ENCODE results near the gene GRID1.
"Not testable (repeated sequence)": the region's sequence is repeated elsewhere in the genome, so short reads cannot be mapped to it uniquely, and the experiment has no call there.

GRID1 gene

DNA sequence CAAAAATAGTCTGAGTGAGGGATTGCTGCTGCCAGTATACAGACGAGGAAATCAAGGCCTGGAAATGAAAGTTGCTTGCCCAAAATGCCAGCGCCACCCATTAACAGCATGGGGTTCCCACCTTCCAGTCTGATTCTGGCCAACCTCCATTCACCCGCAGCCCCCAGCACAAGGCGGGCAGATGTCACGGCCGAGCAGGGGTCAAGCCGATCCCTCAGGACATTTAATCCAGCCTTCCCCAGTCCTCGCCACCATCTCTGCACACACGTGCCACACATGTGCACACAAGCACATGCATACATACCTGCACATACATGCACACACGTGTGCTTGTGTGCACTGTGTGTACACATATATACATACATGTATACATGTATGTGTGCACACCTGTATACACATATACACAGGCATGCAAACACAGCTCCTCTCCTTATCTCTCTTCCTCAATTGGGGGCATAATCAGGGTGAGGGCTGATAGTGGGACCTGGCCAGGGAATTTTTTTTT is 122.9 kb downstream of the GRID1 start:
- in situ Hi-C loops (cut with MboI; ENCODE audit: low pct_unique_long_range_greater_than_20kb, low sequenced_read_pairs, unreplicated experiment): no loop called here
- TF ChIP-seq, protein P1, sequence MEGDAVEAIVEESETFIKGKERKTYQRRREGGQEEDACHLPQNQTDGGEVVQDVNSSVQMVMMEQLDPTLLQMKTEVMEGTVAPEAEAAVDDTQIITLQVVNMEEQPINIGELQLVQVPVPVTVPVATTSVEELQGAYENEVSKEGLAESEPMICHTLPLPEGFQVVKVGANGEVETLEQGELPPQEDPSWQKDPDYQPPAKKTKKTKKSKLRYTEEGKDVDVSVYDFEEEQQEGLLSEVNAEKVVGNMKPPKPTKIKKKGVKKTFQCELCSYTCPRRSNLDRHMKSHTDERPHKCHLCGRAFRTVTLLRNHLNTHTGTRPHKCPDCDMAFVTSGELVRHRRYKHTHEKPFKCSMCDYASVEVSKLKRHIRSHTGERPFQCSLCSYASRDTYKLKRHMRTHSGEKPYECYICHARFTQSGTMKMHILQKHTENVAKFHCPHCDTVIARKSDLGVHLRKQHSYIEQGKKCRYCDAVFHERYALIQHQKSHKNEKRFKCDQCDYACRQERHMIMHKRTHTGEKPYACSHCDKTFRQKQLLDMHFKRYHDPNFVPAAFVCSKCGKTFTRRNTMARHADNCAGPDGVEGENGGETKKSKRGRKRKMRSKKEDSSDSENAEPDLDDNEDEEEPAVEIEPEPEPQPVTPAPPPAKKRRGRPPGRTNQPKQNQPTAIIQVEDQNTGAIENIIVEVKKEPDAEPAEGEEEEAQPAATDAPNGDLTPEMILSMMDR (IDR thresholded peaks at IDR 0.05; ENCODE audit: extremely low read depth, insufficient read depth, missing control alignments): no peak
- no peak for DNase-seq (ENCODE audit: low spot score)

DNA sequence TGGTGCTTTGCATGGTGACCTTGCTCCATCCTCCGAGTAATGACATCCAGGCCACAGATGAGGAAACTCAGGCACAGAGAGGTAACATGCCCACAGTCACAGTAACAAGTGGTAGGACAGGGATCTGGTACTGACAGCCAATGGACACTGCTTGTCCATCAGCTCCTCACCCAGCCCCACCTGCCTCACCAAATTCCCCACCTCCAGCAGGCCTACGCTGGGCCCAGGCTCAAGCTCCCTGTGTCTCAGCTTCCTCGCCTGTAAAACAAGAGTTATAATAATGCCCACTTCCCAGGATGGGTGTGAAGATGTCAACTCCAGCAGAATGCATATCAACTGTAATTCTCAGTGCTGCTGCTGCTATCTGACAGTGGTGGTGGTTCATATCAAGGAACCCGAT is 123.8 kb downstream of the GRID1 start:
- in situ Hi-C loops (cut with MboI; ENCODE audit: low pct_unique_long_range_greater_than_20kb, low sequenced_read_pairs, unreplicated experiment): no loop called here
- TF ChIP-seq, protein P1 (IDR thresholded peaks at IDR 0.05; ENCODE audit: extremely low read depth, insufficient read depth, missing control alignments): no peak

DNA sequence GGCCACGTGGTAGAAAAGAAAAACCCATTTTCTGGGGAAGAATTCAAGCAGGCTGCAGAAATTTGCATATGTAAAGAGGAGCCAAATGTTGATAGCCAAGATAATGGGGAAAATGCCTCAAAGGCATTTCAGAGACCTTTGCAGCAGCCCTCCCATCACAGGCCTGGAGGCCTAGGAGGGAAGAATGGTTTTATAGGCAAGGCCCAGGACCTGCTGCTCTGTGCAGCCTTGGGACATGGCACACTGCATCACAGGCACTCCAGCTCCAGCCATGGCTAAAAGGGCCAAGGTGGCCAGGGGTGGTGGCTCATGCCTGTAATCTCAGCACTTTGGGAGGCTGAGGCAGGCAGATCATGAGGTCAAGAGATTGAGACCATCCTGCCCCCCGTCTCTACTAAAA is 128.5 kb downstream of the GRID1 start:
- in situ Hi-C loops (cut with MboI; ENCODE audit: low pct_unique_long_range_greater_than_20kb, low sequenced_read_pairs, unreplicated experiment); DNase-seq (ENCODE audit: low spot score): not testable (repeated sequence)

More for the DNA sequence above, 123.8 kb downstream of the GRID1 start:
- DNase-seq (ENCODE audit: low spot score): no peak

DNA sequence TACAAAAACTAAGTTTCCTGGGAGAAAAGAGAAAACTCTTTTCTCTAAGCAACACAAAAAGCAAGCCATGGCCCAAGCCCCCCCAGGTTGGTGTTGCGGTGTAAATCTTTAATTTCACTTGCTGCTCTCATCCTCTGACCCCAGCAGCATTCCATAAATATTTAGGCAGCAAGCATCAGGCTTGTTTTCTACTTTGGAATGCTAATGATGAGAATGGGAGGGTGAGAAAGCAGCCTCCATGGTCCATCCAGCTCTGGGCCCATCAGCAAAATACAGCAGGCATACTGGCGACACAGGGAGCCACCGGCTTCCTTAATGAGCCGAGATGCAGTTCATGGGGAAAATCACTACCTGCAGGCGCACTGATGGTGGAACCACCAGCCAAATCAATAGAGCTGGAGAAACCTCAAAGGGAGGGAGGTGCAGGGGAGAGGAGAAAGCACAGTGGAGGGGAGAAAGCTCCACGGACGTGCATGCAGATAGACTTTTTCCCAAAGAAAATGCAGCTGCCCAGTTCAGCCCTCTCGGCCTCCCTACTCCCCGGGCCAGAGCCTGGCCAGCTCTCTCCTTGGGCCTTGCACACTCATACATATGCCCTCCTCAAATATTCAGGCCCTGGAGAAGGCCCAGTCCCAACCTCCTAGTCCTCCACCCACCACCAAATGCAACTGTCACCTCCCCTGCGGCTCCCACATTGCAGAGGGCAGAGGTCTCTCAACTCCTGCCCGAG is 131.9 kb downstream of the GRID1 start:
- DNase-seq (ENCODE audit: low spot score): no peak
- TF ChIP-seq, protein P1 (IDR thresholded peaks at IDR 0.05; ENCODE audit: extremely low read depth, insufficient read depth, missing control alignments): no peak
- in situ Hi-C loops (cut with MboI; ENCODE audit: low pct_unique_long_range_greater_than_20kb, low sequenced_read_pairs, unreplicated experiment): no loop called here

DNA sequence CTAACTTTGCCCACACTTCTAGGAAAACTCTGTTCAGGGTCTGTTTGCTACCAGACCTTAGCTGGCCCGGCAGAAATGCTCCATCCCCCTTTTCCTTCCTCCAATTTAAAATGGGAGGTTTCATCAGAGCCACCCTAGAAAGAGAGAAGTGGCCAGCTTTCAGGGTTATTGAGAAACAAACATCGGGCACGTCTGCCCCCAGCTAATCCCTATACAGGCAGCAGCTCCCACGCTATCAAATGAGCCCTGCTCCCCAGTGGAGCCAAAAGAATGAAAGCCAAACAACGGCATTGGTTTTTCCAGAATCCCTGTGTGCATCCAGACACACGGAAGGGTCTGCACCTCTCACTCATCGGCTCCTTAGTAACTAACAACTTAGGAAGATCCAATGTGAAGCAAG is 132.5 kb downstream of the GRID1 start:
- in situ Hi-C loops (cut with MboI; ENCODE audit: low pct_unique_long_range_greater_than_20kb, low sequenced_read_pairs, unreplicated experiment): no loop called here
- TF ChIP-seq, protein P1 (IDR thresholded peaks at IDR 0.05; ENCODE audit: extremely low read depth, insufficient read depth, missing control alignments): no peak
- no peak for DNase-seq (ENCODE audit: low spot score)

DNA sequence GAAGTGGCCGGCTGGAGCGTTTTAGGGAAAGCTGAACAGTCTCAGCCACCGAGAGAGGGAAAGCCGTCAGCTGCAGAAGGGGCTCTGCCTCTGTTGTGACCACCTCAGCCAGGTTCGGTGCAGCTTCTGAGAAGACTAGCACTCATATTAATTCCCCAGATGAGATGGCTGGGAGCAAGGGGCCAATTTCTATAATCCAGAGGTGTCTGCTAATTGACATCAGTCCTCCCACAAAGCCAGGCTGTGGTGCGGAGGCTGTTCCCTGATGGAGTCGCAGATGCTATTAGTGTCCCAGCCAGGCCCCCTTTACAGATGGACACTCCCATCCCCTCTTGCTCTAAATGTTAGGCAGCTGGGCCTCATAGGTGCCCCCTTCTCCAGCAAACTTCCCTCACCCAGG is 133.5 kb downstream of the GRID1 start:
- no peak for DNase-seq (ENCODE audit: low spot score)
- in situ Hi-C loops (cut with MboI; ENCODE audit: low pct_unique_long_range_greater_than_20kb, low sequenced_read_pairs, unreplicated experiment): no loop called here
- TF ChIP-seq, protein P1 (IDR thresholded peaks at IDR 0.05; ENCODE audit: extremely low read depth, insufficient read depth, missing control alignments): no peak

DNA sequence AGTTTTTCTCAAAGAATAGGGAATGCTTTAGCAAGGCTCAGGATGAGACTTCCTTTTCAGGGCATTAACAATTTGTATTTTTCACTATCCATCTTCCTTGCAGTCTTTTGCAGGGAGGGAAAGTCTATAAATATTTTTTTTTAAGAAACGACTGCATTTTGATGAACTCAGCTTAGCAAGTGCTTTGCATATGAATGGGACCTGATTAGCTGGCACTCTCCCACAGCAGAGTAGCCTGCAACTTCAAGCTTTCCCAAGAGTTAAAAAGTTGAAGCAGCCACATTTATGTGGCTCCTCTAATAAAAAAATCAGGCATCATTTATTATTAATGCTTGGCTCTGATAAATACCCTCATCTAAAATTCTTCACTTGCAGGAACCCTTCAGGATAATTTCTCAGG is 134.0 kb downstream of the GRID1 start:
- in situ Hi-C loops (cut with MboI; ENCODE audit: low pct_unique_long_range_greater_than_20kb, low sequenced_read_pairs, unreplicated experiment): no loop called here
- no peak for DNase-seq (ENCODE audit: low spot score)
- TF ChIP-seq, protein P1 (IDR thresholded peaks at IDR 0.05; ENCODE audit: extremely low read depth, insufficient read depth, missing control alignments): no peak
